Measurements from ENCODE around the gene CRELD2.

Gene CRELD2

GRCh38 chr22:49887702-49888101 is 30.7 kb upstream of the CRELD2 start:
- no peak for DNase-seq

DNA sequence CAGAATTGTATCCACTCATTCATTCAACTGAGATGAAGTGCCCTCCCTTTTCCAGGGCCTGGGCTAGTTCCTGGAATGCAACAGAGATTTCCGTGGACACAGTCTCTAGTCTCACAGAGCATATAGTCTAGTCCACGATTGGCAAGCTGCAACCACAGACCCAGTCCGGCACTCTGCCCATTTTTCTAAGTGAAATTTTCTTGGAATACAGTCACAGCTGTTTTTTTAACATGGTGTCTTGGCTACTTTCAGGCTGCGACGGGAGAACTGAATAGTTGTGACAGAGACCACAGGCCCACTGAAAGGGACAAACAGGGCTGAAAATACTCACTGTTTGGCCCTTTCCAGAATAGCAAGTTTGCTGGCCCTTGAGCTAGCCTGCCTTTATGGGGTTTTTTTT is 29.4 kb upstream of the CRELD2 start:
- DNase-seq = no peak

DNA sequence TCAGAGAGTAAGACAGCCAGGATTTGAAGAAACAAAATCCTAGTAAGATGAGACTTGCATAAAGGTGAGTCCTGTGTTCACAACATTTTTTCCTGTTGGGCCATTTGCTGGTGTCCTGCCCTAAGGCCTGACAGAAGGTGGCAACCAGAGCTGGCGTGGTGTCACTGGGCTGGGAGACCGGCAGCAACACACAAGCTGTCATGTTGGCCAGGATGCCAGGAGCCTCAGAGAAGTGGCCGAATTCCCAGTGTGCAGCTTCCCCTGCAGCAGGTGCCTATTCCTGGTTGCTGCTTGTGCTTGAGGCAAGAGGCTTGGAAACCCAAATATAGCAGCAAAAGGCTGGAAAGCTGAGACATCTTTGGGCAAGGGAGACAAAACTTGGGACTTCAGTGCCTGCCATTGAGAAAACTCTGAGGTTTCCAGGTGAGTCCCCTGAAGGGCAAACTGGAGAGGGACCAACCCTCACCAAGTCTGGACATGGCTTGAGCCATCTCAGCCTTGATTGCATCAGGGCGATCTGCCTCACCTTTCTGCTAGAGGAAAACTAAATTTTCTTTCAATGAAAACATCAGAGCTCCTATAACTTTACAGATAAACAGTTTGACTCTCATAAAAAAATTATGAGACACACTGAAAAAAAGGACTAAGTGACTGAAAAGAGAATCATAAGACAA is 26.1 kb upstream of the CRELD2 start:
- no peak for DNase-seq

DNA sequence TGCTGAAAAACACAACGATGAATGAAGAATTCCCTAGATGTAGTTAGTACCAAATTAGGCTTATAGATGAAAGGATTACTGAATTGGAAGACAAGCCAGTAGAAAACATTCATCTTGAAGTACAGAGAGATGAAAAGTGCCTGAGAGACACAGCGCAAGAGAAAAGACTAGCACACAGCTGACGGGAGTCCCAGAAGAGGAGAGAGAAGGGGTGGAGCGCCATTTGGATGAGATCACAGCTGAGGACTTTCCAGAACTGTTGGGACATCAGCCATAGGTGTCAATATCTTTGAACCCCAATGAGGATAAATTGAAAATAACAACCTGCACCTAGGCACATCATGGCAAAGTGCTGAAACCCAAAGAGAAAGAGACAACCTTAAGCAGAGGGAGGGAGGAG is 25.4 kb upstream of the CRELD2 start:
- no peak for DNase-seq

GRCh38 chr22:49894322-49895054 is 23.9 kb upstream of the CRELD2 start:
- no peak for DNase-seq

- no peak for DNase-seq
Observed at GRCh38 chr22:49896201-49896600, 22.2 kb upstream of the CRELD2 start.

DNA sequence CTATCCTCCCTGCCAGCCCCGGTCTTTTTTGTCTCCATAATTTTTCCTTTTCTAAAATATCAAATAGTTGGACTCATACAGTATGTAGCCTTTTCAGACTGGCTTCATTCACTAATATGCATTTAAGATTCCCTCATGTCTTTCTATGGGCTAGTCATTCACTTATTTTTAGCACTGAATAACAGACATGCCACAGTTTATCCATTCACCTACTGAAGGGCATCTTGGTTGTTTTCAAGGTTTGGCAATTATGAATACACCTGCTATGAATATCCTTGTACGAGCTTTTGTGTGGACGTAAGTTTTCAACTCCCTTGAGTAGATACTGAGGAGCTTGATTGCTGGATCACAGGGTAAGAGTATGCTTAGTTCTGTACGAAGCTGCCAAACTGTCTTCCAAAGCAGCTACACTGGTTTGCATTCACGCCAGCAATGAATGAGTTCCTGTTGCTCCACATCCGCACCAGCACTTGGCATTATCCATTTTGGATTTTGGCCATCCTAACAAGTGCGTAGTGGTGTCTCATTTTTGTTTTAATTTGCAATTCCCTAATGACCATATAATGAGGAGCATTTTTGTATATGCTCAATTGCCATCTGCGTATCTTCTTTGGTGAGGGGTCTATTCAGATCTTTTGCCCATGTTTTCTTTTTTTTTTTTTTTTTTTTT is 21.3 kb upstream of the CRELD2 start:
- DNase-seq = no peak

DNA sequence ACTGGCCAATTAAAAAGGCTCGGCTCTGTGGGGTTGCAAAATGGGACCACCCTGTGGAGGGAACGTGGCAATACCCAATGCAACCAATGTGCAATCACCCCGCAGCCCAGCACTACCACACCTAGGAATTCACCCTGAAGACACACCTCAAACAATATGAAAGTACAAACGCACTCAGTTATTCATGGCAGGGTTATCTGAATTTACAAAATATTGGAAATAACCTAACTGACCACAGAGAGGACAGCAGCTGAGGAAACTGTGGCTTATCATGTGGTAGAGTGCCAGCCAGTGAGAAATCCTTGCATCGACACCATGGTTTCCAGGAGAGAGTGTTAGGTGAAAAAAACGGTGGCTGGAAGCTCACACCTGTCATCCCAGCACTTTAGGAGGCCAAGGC is 18.9 kb upstream of the CRELD2 start:
- no peak for DNase-seq

DNA sequence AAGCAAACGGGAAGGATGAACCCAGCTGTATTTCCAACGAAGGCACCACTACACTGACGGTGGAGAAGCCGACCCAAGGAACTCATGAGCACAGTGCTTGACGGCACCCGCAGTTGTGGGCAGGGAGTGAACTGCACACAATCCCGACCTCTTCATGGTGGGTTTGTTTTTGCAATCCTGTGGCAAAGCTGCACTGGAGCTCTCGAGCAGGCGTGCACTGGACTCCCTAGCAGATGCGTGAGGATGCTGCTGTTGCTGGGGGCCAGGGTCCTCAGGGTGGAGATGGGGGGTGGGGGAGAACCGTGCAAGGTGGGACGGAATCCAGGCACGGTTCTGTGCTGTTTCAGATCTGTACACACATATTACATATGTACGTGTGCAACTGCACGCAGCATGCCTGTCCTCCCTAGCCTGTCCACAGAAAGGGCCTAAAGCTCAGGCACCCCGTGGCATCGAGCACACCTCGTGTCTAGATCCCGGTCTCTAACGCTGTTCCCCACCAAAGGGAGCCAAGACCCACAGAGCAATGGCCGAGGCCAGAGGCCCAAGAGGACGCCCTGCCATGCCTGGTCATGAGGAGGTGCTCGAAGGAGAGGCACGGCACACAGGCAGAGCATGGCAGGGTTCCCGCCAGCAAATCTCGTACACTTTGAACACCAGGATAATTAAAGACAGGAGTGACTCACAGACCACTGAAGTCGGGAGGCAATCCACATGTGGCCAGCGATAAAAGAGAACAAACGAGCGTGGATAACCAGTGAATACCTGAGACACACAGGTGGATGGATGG is 17.8 kb upstream of the CRELD2 start:
- DNase-seq = no peak

DNA sequence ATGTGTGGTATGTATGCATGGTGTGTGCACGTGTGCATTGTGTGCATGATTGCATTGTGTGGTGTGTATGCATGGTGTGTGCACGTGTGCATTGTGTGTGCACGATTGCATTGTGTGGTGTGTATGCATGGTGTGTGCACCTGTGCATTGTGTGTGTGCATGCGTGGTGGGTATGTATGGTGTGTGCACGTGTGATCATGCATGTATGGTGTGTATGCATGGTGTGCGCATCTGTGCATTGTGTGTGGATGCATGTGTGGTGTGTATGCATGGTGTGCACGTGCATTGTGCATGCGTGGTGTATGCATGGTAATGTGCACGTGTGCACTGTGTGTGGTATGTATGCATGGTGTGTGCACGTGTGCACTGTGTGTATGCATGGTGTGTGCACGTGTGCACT is 17.0 kb upstream of the CRELD2 start:
- no peak for DNase-seq

GRCh38 chr22:49903322-49904039 is 15.0 kb upstream of the CRELD2 start:
- DNase-seq = no peak

DNA sequence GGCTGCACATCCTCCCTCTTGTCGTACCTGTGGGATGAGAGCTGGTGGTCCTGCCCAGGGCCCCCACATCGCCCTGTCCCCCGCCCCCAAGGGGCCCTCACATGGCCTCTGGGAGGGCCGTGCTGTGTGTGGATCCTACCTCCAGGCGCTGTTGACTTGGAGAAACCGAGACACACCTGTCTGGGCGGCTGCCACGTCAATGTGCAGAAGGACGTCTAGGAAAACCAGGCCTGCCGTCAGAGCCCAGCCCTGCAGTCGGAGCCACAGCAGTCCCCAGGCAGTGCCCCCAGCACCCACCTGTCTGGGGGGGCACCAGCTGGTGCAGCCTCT is 14.4 kb upstream of the CRELD2 start:
- DNase-seq = no peak

DNA sequence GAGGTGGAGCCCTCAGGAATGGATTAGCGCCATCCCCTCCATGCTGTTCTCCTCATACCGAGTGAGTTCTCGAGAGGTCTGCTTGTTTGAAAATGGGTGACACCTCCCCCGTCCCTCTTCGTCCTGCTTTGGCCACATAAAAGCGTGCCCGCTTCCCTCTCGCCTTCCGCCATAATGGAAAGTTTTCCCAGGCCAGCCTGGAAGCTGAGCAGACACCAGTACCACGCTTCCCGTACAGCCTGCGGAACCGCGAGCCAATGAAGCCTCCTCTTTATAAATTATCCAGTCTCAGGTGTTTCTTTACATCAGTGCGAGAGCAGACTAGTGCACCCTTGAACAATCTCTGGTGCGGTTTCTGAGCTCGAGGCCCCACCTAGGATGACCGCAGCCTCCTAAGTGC is 13.0 kb upstream of the CRELD2 start:
- no peak for DNase-seq

DNA sequence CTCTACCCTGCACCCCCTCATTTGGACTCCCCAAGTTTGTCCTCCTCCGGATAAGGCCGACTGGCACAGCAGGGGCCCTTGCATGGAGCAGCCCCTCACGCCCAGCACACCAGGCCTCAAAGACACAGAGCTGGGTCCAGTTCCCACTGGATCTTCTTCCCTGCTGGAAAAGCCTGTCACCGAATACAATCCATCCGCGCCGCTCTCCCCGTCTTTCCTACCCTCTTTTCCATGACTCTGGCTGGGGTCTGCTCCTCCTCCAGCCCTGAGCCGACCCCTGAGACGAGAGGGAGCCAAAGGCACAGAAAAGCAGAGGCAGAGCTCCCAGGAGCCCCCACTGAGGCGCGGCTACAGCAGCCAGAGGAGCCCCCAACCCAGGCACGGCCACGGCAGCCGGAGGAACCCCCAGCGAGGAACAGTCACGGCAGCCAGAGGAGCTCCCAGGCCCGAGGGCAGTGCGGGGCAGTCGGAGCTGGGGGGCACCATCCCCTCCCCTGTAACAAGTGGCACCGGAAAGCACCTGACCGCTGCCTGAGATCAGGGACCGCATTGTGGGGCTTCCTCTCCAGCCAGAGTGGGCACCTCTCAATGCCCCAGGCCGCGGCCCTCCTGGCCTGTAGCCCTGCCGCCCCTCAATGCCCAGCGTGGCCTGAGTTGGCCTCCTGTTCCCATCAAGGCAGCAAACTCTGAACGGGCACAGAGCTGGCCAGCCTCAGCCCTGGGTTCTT is 12.2 kb upstream of the CRELD2 start:
- DNase-seq = no peak

GRCh38 chr22:49906799-49907290 is 11.6 kb upstream of the CRELD2 start:
- no peak for DNase-seq

GRCh38 chr22:49907807-49908206 is 10.6 kb upstream of the CRELD2 start:
- no peak for DNase-seq

- DNase-seq = no peak
Observed at GRCh38 chr22:49909476-49910205, 8.8 kb upstream of the CRELD2 start.

DNA sequence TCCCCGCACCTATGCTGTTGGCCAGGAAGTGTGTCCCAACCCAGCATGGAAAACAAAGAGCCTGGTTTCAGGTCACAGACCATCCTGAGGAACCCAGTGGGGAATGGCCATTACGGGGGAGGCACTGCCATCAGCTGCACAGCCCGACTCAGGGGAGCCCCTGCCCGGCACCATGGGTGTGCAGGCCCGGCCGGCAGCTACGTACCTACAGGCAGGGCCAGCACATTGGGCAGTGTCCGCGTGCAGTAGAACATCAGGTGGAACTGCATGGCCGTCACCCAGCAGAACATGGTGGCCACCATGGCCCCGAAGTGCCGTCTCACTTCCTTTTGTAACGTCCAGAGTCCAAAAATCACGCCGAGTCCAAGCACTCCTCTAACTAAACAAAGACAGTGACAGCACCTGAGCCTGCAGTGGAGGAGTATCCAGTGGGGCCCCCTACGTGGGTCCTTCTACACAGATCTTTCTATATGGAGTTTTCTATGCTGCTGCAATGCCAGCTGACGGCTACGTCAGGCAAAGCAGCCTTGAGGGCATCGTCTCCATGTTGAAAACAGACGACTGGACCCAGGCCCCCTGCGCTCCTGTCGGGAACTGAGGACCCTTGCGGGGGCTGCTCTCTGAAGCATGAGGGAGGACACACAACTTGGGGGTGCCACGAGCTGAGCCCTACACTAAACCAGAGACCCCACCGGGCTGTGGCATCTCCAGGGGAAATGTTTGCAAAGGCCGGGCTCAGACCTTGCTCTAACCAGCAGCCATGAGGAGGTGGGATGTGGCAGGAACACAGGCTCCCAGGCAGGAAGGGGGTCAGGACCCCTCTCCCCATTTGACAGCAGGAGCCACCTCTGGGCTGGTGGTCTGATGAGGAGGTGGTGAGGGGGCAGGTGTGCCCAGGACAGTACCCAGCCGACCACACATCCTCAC is 7.9 kb upstream of the CRELD2 start:
- no peak for DNase-seq

- no peak for DNase-seq
Observed at GRCh38 chr22:49911881-49912625, 6.4 kb upstream of the CRELD2 start.

Measured in right forelimb (tissue), 1 donor.